Endothelial cell of umbilical vein (primary cell): Measurements from ENCODE around the gene ERBB2.

Experiments used
- CTCF ChIP-seq, 2 donors: IDR thresholded peaks; 1 replicate in 1 of 2; 2 replicates in 1 of 2; pipeline ENCODE4 v1.5.1; 2011; ENCODE audit warnings: low read length in 2 of 2, mild to moderate bottlenecking in 2 of 2, moderate library complexity in 2 of 2, control low read depth in 1 of 2, inconsistent platforms in 1 of 2, low read depth in 1 of 2; ENCODE audit not compliant: insufficient read depth in 1 of 2; ENCODE audit errors: extremely low read depth in 1 of 2
- EZH2 ChIP-seq: IDR thresholded peaks from 2 replicates; pipeline ENCODE4 v1.6.1; 2012; ENCODE audit warnings: borderline replicate concordance, low read depth, mild to moderate bottlenecking, moderate library complexity, low read length, inconsistent platforms; ENCODE audit not compliant: severe bottlenecking
- POLR2AphosphoS5 ChIP-seq: IDR thresholded peaks from 2 replicates; pipeline ENCODE4 v1.6.1; 2012; ENCODE audit warnings: low read depth, mild to moderate bottlenecking, control low read depth, low read length, moderate library complexity; ENCODE audit not compliant: insufficient read depth

DNA sequence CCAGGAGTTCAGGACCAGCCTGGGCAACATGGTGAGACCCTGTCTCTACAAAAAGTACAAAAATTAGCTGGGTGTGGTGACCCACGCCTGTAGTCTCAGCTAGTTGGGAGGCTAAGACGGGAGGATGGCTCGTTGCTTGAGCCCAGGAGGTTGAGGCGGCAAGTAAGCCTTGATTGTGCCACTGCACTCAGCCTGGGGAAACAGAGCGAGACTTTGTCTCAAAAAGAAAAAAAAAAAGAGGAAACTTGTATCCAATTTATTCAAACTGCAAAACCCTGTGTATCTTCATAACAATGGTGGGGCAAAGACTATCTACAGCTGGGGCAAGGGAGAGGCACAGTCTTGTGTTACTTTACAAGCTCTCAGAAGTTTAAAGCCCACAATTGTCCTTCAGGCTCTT lies 59.3 kb downstream of the ERBB2 start:
- TF ChIP-seq CTCF (IDR thresholded peaks at IDR 0.05; ENCODE audit: extremely low read depth in 1 of 2, insufficient read depth in 1 of 2, low read depth in 1 of 2, low read length in 2 of 2) = no peak
- TF ChIP-seq EZH2 = no peak
- no peak for TF ChIP-seq POLR2AphosphoS5
